Loucy (cell line): ENCODE data around the gene MAN2B2.

Experiments
- CTCF ChIP-seq: fragments of 200-600 bp; sonication (generic); conservative IDR thresholded peaks from 2 replicates; pipeline ENCODE4 v1.5.1; 2014; ENCODE audit warnings: mild to moderate bottlenecking, antibody characterized with exemption, low read length
- EZH2phosphoT487 ChIP-seq: fragments of 200-600 bp; IDR thresholded peaks from 2 replicates; pipeline ENCODE4 v1.6.1; 2018; ENCODE audit warnings: antibody characterized with exemption, mild to moderate bottlenecking, moderate library complexity, borderline replicate concordance

GRCh38 chr4:6563935-6564645 lies 10.9 kb upstream of the MAN2B2 start:
- no peak for TF ChIP-seq CTCF
- no peak for TF ChIP-seq EZH2phosphoT487
